Liver (tissue), 9 donors: ENCODE measurements around the gene PHETA1. TPM values are rescaled to one million over a fixed set of nuclear protein-coding genes. Genes with fewer than 3 reads are reported as not detected.

Source experiments
- DNase-seq: peaks from one replicate; pipeline ENCODE4 v3.0.0-alpha.2; 2017; ENCODE audit warnings: low spot score
- H3K27ac ChIP-seq, 2 donors: one replicate each; pipeline ENCODE4 v1.7.0; 2013; ENCODE audit warnings: inconsistent platforms in 2 of 2, low read length in 2 of 2, control low read depth in 1 of 2, low read depth in 1 of 2, mild to moderate bottlenecking in 1 of 2
- H3K27me3 ChIP-seq, 4 donors: one replicate each; pipeline versions ENCODE4 v1.6.1 to v1.7.0; 2013; ENCODE audit warnings: low read length in 3 of 4, inconsistent platforms in 1 of 4, mild to moderate bottlenecking in 1 of 4, moderate library complexity in 1 of 4; ENCODE audit not compliant: control insufficient read depth in 4 of 4, insufficient read depth in 4 of 4
- H3K36me3 ChIP-seq, 4 donors: one replicate each; pipeline versions ENCODE4 v1.6.1 to v1.7.0; 2013; ENCODE audit warnings: low read length in 3 of 4, mild to moderate bottlenecking in 3 of 4, low read depth in 1 of 4, moderate library complexity in 1 of 4; ENCODE audit not compliant: control insufficient read depth in 4 of 4, insufficient read depth in 3 of 4
- H3K4me1 ChIP-seq, 4 donors: one replicate each; pipeline versions ENCODE4 v1.6.1 to v1.7.0; 2013; ENCODE audit warnings: low read length in 3 of 4, mild to moderate bottlenecking in 3 of 4, moderate library complexity in 1 of 4; ENCODE audit not compliant: control insufficient read depth in 4 of 4, insufficient read depth in 4 of 4
- H3K4me3 ChIP-seq, 3 donors: one replicate each; pipeline versions ENCODE4 v1.6.1 to v1.7.0; 2013; ENCODE audit warnings: low read length in 3 of 3, control low read depth in 1 of 3, low read depth in 1 of 3, mild to moderate bottlenecking in 1 of 3
- H3K9ac ChIP-seq, 2 donors: one replicate each; pipeline ENCODE4 v1.7.0; 2013; ENCODE audit warnings: low read length in 2 of 2, mild to moderate bottlenecking in 2 of 2, moderate library complexity in 2 of 2, control low read depth in 1 of 2, low read depth in 1 of 2
- H3K9me3 ChIP-seq, 4 donors: one replicate each; pipeline versions ENCODE4 v1.6.1 to v1.7.0; 2013; ENCODE audit warnings: low read length in 3 of 4; ENCODE audit not compliant: control insufficient read depth in 4 of 4
- CTCF ChIP-seq: fragments of 150-350 bp; IDR thresholded peaks from 2 replicates; pipeline ENCODE4 v1.5.1; 2017; ENCODE audit warnings: improper control_type of control experiment, low read depth, low read length; ENCODE audit not compliant: missing input control
- EGR1 ChIP-seq, 2 donors: IDR thresholded peaks; 2 replicates each; pipeline ENCODE4 v1.6.1; 2016 to 2018; ENCODE audit warnings: antibody characterized with exemption in 2 of 2, low read depth in 2 of 2
- FOXA1 ChIP-seq: IDR thresholded peaks from 2 replicates; pipeline ENCODE4 v1.6.1; 2016; ENCODE audit warnings: antibody characterized with exemption
- FOXA2 ChIP-seq: IDR thresholded peaks from 2 replicates; pipeline ENCODE4 v1.6.1; 2016; ENCODE audit warnings: antibody characterized with exemption
- HNF4A ChIP-seq, 2 donors: conservative IDR thresholded peaks; 2 replicates each; pipeline ENCODE4 v1.6.1; 2016; ENCODE audit warnings: antibody characterized with exemption in 2 of 2, mild to moderate bottlenecking in 2 of 2
- JUND ChIP-seq, 2 donors: IDR thresholded peaks; 2 replicates each; pipeline ENCODE4 v1.6.1; 2016; ENCODE audit warnings: antibody characterized with exemption in 2 of 2
- MAX ChIP-seq: IDR thresholded peaks from 2 replicates; pipeline ENCODE4 v1.6.1; 2016; ENCODE audit warnings: antibody characterized with exemption
- NR2F2 ChIP-seq: IDR thresholded peaks from 2 replicates; pipeline ENCODE4 v1.6.1; 2016; ENCODE audit warnings: antibody characterized with exemption
- RAD21 ChIP-seq, 2 donors: IDR thresholded peaks; 2 replicates each; pipeline ENCODE4 v1.6.1; 2016; ENCODE audit warnings: antibody characterized with exemption in 2 of 2, mild to moderate bottlenecking in 2 of 2
- REST ChIP-seq: IDR thresholded peaks from 2 replicates; pipeline ENCODE4 v1.6.1; 2016; ENCODE audit warnings: antibody characterized with exemption, mild to moderate bottlenecking
- RXRA ChIP-seq, 2 donors: IDR thresholded peaks; 2 replicates each; pipeline ENCODE4 v1.6.1; 2017 to 2018; ENCODE audit warnings: antibody characterized with exemption in 2 of 2, mild to moderate bottlenecking in 1 of 2
- SP1 ChIP-seq: IDR thresholded peaks from 2 replicates; pipeline ENCODE4 v1.6.1; 2018; ENCODE audit warnings: antibody characterized with exemption, mild to moderate bottlenecking
- ZBTB33 ChIP-seq: IDR thresholded peaks from 2 replicates; pipeline ENCODE4 v1.6.1; 2016; ENCODE audit warnings: antibody characterized with exemption
- WGBS: extraction: QIAGEN DNeasy Blood & Tissue Kit; methylation state at CpG from one replicate; pipeline ENCODE4 v1.1.7; 2013; 5-methylcytosine and 5-hydroxymethylcytosine counted together
- polyA plus RNA-seq, 2 donors: library from polyadenylated mRNA; stranded (reverse) in 1 of 2; unstranded in 1 of 2; fragments of 200-250 nt in 1 of 2; fragments of >200 nt in 1 of 2; fragmentation: Nextera tagmentation in 1 of 2; extraction: Ambion mirVana in 1 of 2; gene quantifications; one replicate each; pipeline versions ENCODE4 v1.2.1 to v1.2.3, GENCODE V29; 2013 to 2015
- total RNA-seq, 2 donors: library from RNA; depleted of rRNA; stranded (reverse); fragments of >200 nt; gene quantifications; one replicate each; pipeline ENCODE4 v1.2.3, GENCODE V29; 2014
- TF ChIP-seq, protein P1 (sequence below): IDR thresholded peaks from 2 replicates; pipeline ENCODE4 v1.6.1; 2016; ENCODE audit warnings: antibody characterized with exemption
- donor health status: healthy.
- donor health status: healthy.
- donor health status: healthy.
- donor health status: healthy.
- donor health status: healthy.

PHETA1 gene
- total and polyA plus RNA-seq, 4 donors: 2.4 to 5.7 (median 3.9) TPM

DNA sequence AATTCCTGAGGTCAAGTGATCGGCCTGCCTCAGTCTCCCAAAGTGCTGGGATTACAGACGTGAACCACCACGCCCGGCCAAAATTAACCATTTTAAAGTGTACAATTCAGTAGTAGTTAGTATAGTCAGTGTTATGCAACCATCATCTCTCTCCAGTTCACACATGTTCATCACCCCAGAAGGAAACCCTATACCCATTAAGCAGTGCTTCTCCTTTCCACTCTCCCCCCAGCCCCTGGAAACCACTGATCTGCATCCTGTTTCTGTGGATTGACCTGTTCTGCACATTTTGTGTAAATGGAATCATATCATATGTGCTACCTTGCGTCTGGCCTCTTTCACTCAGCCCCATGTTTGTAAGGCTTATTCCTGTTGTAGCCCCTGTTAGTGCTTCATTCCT is 52.2 kb downstream of the PHETA1 start:
- TF ChIP-seq FOXA2 (no peak), EGR1 (IDR thresholded peaks at IDR 0.05; ENCODE audit: low read depth in 2 of 2) (no peak), ZBTB33 (no peak), CTCF (no peak), SP1 (no peak), REST (no peak), JUND (IDR thresholded peaks at IDR 0.05) (no peak), FOXA1 (no peak), RXRA (IDR thresholded peaks at IDR 0.05) (no peak), MAX (no peak), HNF4A (conservative IDR thresholded peaks at IDR 0.05) (no peak), RAD21 (IDR thresholded peaks at IDR 0.05) (no peak)
- TF ChIP-seq, protein P1, sequence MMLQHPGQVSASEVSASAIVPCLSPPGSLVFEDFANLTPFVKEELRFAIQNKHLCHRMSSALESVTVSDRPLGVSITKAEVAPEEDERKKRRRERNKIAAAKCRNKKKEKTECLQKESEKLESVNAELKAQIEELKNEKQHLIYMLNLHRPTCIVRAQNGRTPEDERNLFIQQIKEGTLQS: no peak
- H3K27me3 ChIP-seq: no peaks in the 10 kb centered on the region
- H3K9me3 ChIP-seq: no peaks in the 10 kb centered on the region
- H3K9ac ChIP-seq: no peak overlapping the region
- H3K4me3 ChIP-seq: no peak overlapping the region
- 89% methylated on average over 5 of the region's 5 CpGs for WGBS
- no peak for DNase-seq
- peaks cover 7 to 58% (median 30%) of the 10 kb centered on the region in 4 donors for H3K36me3 ChIP-seq
- no peak overlapping the region for H3K27ac ChIP-seq
- no peaks in the 10 kb centered on the region for H3K4me1 ChIP-seq

DNA sequence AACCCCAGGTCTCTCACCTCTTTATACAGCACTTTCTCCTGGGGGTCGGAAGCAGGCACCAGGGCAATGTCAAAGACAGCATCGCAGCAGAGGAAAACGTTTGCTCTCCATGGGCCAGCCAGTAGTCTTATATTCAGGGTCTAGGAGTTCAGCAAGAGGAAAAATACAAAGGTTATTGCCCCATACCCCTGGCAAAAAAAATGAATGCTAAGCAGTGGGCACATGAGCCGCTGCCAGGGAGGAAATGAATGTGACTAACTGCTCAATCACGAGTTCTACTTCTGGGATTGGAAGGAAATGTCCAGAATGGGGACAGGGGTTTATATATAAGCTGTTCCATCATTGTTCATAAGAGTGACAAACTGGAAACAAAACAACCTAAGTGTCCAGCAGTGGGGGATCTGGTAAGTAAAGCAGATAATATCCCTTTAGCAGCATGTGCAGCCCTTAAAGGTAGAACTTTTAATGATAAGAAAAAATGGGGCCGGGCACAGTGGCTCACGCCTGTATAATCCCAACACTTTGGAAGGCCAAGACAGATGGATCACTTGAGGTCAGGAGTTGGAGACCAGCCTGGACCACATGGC is 53.8 kb downstream of the PHETA1 start:
- no peaks in the 10 kb centered on the region for H3K4me1 ChIP-seq
- WGBS: 71% methylated on average over 7 of the region's 7 CpGs

More for the DNA sequence above, 53.8 kb downstream of the PHETA1 start:
- no peaks in the 10 kb centered on the region for H3K9me3 ChIP-seq
- peaks cover 4 to 60% (median 31%) of the 10 kb centered on the region in 4 donors for H3K36me3 ChIP-seq
- no peak for DNase-seq
- no peak overlapping the region for H3K27ac ChIP-seq
- no peak overlapping the region for H3K4me3 ChIP-seq
- no peaks in the 10 kb centered on the region for H3K27me3 ChIP-seq
- TF ChIP-seq RXRA (IDR thresholded peaks at IDR 0.05): no peak
- TF ChIP-seq, protein P1: no peak
- no peak for TF ChIP-seq REST
- TF ChIP-seq NR2F2: no peak
- no peak overlapping the region for H3K9ac ChIP-seq
